Fibroblast of lung (primary cell): ENCODE measurements around the gene SLC22A7.

ENCODE experiments used
- EZH2 ChIP-seq: IDR thresholded peaks from 2 replicates; pipeline ENCODE4 v1.5.1; 2012; ENCODE audit warnings: low read length, control low read depth, mild to moderate bottlenecking; ENCODE audit errors: missing control alignments
- TF ChIP-seq, protein P1 (sequence below), 2 donors: IDR thresholded peaks in 1 of 2; conservative IDR thresholded peaks in 1 of 2; 1 replicate in 1 of 2; 2 replicates in 1 of 2; pipeline ENCODE4 v1.5.1; 2011 to 2012; ENCODE audit warnings: low read length in 2 of 2, control low read depth in 1 of 2, inconsistent platforms in 1 of 2, low read depth in 1 of 2, mild to moderate bottlenecking in 1 of 2

DNA sequence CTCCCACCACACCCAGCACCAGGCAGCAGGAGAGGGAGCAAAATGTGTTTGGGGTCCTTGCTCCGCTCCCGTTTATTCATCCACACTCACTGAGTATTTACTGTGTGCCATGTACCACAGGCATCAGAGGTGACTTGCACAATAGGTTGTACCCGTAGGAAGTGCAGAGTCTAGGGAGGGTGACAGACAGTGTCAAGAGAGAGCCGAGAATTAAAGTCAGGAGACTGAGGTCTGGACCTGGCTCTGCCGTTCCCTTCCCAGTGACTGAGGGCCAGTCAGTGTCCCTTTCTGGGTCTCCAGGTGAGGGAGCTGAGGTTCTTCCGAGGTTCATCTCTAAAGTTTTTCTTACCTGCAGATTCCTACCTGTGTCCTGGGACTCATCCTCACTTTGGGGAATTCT is 32.5 kb upstream of the SLC22A7 start:
- TF ChIP-seq, protein P1, sequence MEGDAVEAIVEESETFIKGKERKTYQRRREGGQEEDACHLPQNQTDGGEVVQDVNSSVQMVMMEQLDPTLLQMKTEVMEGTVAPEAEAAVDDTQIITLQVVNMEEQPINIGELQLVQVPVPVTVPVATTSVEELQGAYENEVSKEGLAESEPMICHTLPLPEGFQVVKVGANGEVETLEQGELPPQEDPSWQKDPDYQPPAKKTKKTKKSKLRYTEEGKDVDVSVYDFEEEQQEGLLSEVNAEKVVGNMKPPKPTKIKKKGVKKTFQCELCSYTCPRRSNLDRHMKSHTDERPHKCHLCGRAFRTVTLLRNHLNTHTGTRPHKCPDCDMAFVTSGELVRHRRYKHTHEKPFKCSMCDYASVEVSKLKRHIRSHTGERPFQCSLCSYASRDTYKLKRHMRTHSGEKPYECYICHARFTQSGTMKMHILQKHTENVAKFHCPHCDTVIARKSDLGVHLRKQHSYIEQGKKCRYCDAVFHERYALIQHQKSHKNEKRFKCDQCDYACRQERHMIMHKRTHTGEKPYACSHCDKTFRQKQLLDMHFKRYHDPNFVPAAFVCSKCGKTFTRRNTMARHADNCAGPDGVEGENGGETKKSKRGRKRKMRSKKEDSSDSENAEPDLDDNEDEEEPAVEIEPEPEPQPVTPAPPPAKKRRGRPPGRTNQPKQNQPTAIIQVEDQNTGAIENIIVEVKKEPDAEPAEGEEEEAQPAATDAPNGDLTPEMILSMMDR (conservative IDR thresholded peaks at IDR 0.05 in 1 of 2, IDR thresholded peaks at IDR 0.05 in 1 of 2; ENCODE audit: low read depth in 1 of 2, low read length in 2 of 2): no peak
- TF ChIP-seq EZH2: no peak
